ENCODE data around the gene KCNJ6.

Gene KCNJ6

DNA sequence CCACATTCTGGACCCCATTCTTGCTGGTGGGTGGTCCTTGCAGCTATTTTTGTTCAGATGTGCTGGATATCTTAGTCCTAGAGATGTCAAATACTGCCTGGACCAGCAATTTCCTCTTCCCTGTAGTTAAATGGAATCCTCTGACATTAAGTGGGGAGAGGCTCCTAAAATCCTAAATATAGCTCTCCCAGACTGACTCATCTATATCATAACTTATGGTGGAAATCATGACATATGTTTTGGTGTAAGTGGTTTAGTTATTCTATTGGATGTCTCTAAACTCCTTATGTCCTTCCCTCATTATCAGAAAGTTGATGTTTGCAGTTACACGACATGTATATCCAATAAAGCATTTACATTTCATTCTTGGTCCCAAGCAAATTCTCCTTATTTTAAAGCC is 73.1 kb downstream of the KCNJ6 start:
- no peaks in the 10 kb centered on the region for H3K9me3 ChIP-seq (ENCODE audit: insufficient read depth, low read length)
- no peak overlapping the region for H3K9ac ChIP-seq (ENCODE audit: low read length)

DNA sequence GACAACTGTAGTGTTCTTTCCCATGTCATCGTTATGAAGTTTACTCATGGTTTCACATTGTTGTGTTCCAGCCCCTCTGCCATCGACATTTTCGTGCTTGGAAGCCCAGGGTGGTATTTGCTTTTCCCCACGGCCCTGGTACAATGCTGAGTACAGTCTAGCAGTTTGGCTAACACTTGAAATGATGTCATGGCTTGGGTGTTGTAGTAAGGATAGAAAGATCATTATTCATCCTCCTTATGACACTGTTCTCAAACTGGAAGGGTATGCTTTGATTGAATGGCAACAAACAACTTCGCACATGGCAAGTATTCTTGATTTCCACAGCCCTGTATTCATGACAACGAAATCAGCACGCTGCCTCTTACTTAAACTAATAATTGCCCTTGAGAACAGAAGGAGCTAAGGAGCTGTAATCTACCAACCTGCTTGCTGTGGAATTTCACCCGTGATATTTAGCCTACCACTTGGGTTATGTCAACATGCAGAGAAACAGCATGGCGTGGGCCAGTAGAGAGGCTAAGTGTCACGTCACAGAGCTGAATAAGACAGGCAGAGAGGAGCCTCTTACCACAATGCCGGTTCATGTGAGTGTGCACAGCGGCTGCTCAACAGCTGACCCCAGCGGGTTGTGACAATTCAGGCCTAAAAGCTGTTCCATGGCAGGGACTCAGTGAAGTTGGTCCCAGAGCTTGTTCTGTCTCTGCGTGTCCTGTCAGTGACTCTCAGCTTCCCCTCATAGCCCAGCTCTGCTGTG is 73.9 kb downstream of the KCNJ6 start:
- TF ChIP-seq EZH2phosphoT487 (conservative IDR thresholded peaks at IDR 0.05; ENCODE audit: low read length), result no peak
- TF ChIP-seq, protein P1, sequence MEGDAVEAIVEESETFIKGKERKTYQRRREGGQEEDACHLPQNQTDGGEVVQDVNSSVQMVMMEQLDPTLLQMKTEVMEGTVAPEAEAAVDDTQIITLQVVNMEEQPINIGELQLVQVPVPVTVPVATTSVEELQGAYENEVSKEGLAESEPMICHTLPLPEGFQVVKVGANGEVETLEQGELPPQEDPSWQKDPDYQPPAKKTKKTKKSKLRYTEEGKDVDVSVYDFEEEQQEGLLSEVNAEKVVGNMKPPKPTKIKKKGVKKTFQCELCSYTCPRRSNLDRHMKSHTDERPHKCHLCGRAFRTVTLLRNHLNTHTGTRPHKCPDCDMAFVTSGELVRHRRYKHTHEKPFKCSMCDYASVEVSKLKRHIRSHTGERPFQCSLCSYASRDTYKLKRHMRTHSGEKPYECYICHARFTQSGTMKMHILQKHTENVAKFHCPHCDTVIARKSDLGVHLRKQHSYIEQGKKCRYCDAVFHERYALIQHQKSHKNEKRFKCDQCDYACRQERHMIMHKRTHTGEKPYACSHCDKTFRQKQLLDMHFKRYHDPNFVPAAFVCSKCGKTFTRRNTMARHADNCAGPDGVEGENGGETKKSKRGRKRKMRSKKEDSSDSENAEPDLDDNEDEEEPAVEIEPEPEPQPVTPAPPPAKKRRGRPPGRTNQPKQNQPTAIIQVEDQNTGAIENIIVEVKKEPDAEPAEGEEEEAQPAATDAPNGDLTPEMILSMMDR (IDR thresholded peaks at IDR 0.05; ENCODE audit: insufficient read depth, low read length, poor library complexity, severe bottlenecking), result no peak

More for the DNA sequence above, 73.1 kb downstream of the KCNJ6 start:
- Histone ChIP-seq H4K20me1 (ENCODE audit: low read depth, low read length) (no peaks in the 10 kb centered on the region), H3K27me3 (ENCODE audit: low read length) (no peaks in the 10 kb centered on the region), H3K4me2 (ENCODE audit: low read depth, low read length, poor library complexity, severe bottlenecking) (no peak overlapping the region), H3K27ac (ENCODE audit: low read depth, low read length) (no peak overlapping the region), H3K9me2 (replicated peaks; ENCODE audit: insufficient read depth, low read length) (no peaks in the 10 kb centered on the region), H3F3A (ENCODE audit: insufficient read depth) (no peaks in the 10 kb centered on the region), H2AFZ (ENCODE audit: low read depth, low read length, severe bottlenecking) (no peak overlapping the region), H3K79me2 (ENCODE audit: insufficient read depth, low read length) (no peaks in the 10 kb centered on the region), H3K4me3 (ENCODE audit: insufficient read depth, low read length, poor library complexity, severe bottlenecking) (no peak overlapping the region), H3K36me3 (ENCODE audit: low read length) (no peaks in the 10 kb centered on the region)
- no peak for TF ChIP-seq EZH2phosphoT487 (conservative IDR thresholded peaks at IDR 0.05; ENCODE audit: low read length)
- TF ChIP-seq, protein P1 (IDR thresholded peaks at IDR 0.05; ENCODE audit: insufficient read depth, low read length, poor library complexity, severe bottlenecking), result no peak

DNA sequence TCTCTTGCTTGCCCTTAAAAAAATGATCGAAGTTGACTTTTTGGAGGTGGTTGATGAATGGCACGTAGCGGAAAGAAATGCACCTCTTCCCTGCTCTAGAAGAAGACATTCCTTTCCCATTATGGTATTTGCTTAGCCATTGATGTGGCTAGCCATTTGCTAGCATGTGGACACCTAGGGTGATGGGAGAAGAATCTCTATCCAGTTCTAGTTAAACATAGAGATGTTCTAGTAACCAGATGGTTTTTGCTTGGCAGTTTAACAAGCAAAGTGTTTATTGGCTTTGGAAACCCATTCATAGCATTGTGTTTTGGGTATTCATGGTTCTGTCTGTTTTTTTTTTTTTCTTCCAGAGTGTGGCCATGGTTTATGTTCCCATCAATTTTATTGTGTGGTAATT is 78.9 kb downstream of the KCNJ6 start:
- no peak overlapping the region for H3K4me3 ChIP-seq (ENCODE audit: insufficient read depth, low read length, poor library complexity, severe bottlenecking)
- no peak overlapping the region for H3K4me2 ChIP-seq (ENCODE audit: low read depth, low read length, poor library complexity, severe bottlenecking)
- H3K27me3 ChIP-seq (ENCODE audit: low read length), result no peaks in the 10 kb centered on the region
- H3K27ac ChIP-seq (ENCODE audit: low read depth, low read length), result no peak overlapping the region
- no peaks in the 10 kb centered on the region for H4K20me1 ChIP-seq (ENCODE audit: low read depth, low read length)
- no peaks in the 10 kb centered on the region for H3F3A ChIP-seq (ENCODE audit: insufficient read depth)
- no peaks in the 10 kb centered on the region for H3K9me3 ChIP-seq (ENCODE audit: insufficient read depth, low read length)
- no peaks in the 10 kb centered on the region for H3K79me2 ChIP-seq (ENCODE audit: insufficient read depth, low read length)
- no peak overlapping the region for H3K9ac ChIP-seq (ENCODE audit: low read length)
- H3K9me2 ChIP-seq (replicated peaks; ENCODE audit: insufficient read depth, low read length), result no peaks in the 10 kb centered on the region
- no peak overlapping the region for H2AFZ ChIP-seq (ENCODE audit: low read depth, low read length, severe bottlenecking)
- TF ChIP-seq, protein P1 (IDR thresholded peaks at IDR 0.05; ENCODE audit: insufficient read depth, low read length, poor library complexity, severe bottlenecking), result no peak
- TF ChIP-seq EZH2phosphoT487 (conservative IDR thresholded peaks at IDR 0.05; ENCODE audit: low read length), result no peak
- no peaks in the 10 kb centered on the region for H3K36me3 ChIP-seq (ENCODE audit: low read length)

More for the DNA sequence above, 73.9 kb downstream of the KCNJ6 start:
- Histone ChIP-seq H3K27ac (ENCODE audit: low read depth, low read length) (no peak overlapping the region), H3K9me2 (replicated peaks; ENCODE audit: insufficient read depth, low read length) (no peaks in the 10 kb centered on the region), H3K4me3 (ENCODE audit: insufficient read depth, low read length, poor library complexity, severe bottlenecking) (no peak overlapping the region), H3K9me3 (ENCODE audit: insufficient read depth, low read length) (no peaks in the 10 kb centered on the region), H4K20me1 (ENCODE audit: low read depth, low read length) (no peaks in the 10 kb centered on the region), H3F3A (ENCODE audit: insufficient read depth) (no peaks in the 10 kb centered on the region), H3K4me2 (ENCODE audit: low read depth, low read length, poor library complexity, severe bottlenecking) (no peak overlapping the region), H3K79me2 (ENCODE audit: insufficient read depth, low read length) (no peaks in the 10 kb centered on the region), H3K36me3 (ENCODE audit: low read length) (no peaks in the 10 kb centered on the region), H2AFZ (ENCODE audit: low read depth, low read length, severe bottlenecking) (no peak overlapping the region), H3K9ac (ENCODE audit: low read length) (no peak overlapping the region), H3K27me3 (ENCODE audit: low read length) (no peaks in the 10 kb centered on the region)

Measured in SU-DHL-6 (cell line).